ENCODE results near the gene TXNDC12.
"Not testable (repeated sequence)": the region's sequence is repeated elsewhere in the genome, so short reads cannot be mapped to it uniquely, and the experiment has no call there.

The TXNDC12 gene

DNA sequence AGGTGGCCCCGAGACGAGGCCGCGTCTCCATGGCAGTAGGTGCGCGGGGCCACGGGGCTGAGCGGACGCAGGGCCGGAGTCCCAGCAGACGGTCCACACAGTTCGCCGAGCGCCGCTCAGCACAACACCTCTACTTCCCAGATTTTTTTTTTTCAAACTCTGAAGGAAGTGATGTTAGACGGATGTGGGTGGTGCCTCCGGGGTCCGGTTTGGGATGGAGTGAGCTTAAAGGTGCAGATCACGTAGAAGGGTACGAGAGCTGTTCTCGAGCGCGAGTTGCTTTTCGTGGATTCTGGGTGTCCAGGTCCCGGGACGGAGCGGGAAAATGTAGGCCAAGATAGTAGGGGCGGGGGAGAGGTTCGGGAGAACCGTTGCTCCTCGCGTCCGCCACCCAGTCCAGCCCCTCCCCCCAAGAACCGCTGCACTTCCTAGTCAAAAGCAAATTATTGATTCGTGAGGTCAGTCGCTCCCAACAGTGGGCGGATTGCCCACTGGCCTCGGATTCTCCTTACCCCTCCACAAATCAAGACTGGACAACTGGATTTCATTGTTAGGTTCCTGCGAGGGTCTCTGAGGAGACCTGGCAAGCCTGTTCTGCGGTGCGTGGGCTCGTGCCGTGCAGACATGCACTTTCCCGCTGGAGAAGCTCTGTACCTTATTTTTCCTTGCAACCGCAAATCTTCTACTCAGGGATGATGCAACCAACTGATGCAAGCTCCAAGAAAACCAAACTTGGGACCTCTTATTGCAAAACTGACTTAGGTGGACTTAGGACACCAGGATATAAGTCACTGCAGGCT, at the start of gene TXNDC12:
Gene TXNDC12, minus strand, starts transcription at position 126 of the 800 bp plus-strand sequence. Its CDS starts 95 bp downstream, at position 31.
- DNase-seq (ENCODE audit: low read depth in 2 of 2): peak; percentile 43 to 55

DNA sequence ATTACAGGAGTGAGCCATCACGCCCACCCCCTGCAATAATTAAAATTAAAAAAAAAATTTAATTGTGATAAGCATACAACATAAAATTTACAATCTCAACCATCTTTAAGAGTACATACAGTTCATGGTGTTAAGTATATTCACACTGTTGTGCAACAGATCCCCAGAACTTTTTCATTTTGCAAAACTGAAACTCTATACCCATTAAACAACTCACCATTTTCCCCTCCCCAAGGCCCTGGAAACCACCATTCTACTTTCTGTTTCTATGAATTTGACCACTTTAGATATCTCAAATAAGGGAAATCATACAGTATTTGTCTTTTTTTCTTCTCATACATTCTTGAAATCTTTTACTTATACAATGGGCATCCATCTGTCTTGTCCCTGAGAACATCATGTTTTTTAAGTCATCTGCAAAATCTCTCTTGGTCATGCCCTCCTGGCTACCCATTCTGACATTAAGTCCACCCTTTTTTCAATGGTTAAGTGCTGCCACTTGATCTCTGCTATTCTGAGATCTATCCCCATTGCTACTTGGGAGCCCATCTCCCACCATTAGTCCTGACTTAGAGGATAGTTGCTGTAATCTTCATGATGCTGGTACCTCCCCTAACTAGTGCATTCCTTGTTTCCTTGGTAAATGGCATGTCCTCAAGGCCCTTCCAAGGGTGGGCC, 47.5 kb upstream of the TXNDC12 start:
- DNase-seq (ENCODE audit: low read depth in 2 of 2): no peak

DNA sequence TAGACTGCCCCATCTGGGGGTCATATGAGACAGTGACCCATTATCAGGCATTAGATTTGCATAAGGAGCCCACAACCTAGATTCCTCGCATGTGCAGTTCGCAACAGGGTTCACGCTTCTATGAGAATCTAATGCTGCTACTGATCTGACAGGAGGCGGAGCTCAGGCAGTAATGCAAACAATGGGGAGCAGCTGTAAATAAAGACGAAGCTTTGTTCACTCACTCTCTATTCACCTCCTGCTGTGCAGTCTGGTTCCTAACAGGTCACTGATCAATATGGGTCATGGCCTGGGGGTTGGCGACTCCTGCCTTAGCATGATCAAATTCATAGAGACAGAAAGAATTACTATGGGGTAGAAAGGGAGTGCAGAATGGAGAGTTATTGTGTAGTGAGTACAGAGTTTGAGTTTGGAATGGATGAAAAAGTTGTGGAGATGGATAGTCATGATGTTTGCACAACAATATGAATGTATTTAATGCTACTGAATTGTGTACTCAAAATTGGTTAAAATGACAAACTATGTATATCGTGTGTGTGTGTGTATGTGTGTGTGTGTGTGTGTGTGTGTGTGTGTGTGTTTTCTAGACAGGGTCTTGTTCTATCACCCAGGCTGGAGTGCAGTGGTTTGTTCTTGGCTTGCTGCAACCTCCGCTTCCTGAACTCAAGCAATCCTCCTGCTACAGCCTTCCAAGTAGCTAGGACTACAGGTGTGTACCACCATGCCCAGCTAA, 43.3 kb upstream of the TXNDC12 start:
- no peak for DNase-seq (ENCODE audit: low read depth in 2 of 2)

DNA sequence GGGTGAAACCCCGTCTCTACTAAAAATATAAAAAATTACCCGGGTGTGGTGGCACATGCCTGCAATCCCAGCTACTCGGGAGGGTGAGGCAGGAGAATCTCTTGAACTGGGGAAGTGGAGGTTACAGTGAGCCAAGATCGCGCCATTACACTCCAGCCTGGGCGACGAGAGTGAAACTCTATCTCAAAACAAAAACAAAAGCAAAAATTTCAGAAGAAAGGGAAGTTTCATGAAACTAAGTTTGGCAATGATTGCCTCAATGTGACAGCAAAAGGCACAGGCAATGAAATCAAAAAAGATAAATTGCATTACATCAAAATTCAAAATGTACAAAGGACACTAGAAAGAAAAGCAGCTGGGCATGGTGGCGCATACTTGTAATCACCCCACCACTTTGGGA, 41.2 kb upstream of the TXNDC12 start:
- DNase-seq (ENCODE audit: low read depth in 2 of 2): no peak

DNA sequence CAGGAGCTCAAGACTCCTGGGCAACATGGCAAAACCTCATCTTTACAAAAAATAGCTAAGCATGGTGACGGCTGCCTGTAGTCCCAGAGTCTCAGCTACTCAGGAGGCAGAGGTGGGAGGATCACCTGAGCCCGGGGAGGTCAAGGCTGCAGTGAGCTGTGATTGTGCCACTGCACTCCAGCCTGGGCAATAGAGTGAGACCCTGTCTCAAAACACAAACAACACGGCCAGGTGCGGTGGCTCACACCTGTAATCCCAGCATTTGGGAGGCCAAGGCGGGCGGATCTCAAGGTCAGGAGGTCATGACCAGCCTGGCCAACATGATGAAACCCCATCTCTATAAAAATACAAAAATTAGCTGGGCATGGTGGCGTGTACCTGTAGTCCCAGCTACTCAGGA, 39.3 kb upstream of the TXNDC12 start:
- not testable (repeated sequence) for DNase-seq (ENCODE audit: low read depth in 2 of 2)

DNA sequence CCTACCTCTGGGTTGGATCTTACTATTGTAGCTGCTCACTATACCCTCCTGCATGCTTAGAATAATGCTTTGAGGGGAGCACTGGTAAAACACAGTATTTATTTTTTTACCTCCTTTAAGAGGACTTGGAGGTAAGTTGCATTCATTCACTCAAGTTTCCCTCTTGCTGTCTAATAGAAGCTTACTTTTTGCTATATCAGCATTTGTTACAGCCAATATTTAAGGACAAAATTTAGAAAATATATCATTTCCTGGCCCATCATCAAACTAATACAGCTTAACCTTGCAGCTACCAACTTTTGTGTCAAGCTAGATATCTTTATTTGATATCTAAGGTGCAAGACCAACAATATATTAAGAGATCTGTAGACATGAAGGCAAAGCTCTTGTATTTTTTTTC, 32.9 kb upstream of the TXNDC12 start:
- DNase-seq (ENCODE audit: low read depth in 2 of 2): not testable (repeated sequence)

DNA sequence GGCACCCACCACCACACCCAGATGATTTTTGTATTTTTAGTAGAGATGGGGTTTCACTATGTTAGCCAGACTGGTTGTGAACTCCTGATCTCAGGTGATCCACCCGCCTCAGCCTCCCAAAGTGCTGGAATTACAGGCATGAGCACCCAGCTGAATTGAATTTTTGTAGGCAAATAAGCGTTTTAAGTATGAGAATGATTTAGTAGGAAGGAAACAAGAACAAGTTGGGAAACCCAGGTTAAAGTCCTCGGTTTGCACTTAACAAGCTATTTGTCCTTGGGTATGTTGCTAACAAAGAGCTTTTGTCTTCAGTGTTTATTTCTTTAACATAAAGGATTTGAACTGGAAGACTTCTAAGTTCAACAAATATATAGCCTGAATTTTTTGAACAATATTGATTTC, 25.0 kb upstream of the TXNDC12 start:
- no peak for DNase-seq (ENCODE audit: low read depth in 2 of 2)

DNA sequence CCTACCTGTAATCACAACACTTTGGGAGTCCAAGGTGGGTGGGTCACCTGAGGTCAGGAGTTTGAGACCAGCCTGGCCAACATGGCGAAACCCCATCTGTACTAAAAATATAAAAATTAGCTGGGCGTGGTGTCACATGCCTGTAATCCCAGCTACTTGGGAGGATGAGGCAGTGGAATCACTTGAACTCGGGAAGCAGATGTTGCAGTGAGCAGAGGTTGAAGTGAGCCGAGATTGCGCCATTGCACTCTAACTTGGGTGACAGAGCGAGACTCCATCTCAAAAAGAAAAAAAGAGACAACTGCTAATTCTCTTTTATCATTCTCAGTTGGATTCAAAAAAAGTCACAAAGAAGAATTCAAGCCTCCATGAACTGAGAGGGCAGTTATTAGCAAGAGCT, 22.3 kb upstream of the TXNDC12 start:
- DNase-seq (ENCODE audit: low read depth in 2 of 2): not testable (repeated sequence)

DNA sequence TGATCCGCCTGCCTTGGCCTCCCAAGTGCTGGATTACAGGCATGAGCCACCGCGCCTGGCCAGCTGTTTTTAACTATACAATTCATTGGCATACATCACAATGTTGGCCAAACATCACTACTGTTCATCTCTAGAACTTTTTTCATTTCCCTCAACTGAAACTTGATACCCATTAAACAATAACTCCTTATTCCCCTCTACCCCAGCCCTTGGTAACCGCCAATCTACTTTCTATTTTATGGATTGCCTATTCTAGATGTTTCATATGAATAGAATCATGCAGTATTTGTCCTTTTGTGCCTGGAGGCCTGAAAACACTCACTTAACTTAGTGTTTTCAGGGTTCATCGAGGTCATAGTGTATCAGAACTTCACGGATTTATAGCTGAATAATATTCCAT, 17.3 kb upstream of the TXNDC12 start:
- no peak for DNase-seq (ENCODE audit: low read depth in 2 of 2)

DNA sequence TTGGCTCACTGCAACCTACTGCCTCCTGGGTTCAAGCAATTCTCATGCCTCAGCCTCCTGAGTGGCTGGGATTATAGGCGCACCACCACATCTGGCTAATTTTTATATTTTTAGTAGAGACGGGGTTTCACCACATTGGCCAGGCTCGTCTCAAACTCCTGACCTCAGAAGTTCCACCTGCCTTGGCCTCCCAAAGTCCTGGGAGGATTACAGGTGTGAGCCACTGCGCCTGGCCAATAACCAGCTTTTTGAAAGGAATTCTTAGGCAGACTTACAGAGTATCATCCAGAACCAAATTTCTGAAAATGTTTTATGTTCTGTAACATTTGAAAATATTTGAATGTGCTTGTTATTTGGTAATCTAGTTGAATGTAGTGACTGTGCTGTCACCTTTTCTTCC, 15.7 kb upstream of the TXNDC12 start:
- DNase-seq (ENCODE audit: low read depth in 2 of 2): no peak

DNA sequence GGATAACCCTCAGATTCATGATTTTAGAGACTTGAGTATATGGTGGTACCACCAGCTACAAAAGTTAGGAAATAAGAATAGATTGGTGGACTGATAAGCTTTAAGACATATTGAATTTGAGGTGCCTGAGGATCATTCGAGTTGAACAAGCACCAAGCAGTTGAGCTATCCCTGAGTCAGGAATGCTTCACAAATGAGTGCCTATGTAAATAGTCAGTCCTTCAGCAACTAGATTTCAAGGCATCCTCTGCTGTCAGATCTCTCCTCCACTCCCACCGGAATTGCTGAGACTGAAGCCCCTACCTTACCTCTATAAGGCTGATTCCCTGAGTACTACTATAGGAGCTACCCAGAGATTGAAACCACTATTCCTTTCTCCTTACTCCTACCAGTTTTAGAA, 8.2 kb upstream of the TXNDC12 start:
- no peak for DNase-seq (ENCODE audit: low read depth in 2 of 2)

DNA sequence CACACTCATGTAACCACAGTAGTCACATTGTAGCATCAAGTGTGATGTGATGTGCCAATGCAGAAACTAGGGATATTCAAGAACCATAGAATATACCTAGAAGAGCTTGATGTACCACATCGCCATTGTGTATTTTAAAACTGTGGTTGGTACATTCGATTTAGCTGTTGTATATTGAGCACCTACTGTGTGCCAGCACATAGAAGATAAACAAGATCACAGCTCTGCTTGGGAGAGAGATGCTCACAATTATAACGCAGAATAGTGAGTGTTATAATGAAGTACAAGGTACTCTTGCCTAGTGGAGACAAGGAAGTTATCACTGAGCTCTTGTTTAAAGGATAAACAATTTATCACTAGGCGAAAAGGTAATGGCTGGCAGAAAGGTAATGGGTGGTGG, 5.8 kb upstream of the TXNDC12 start:
- no peak for DNase-seq (ENCODE audit: low read depth in 2 of 2)

DNA sequence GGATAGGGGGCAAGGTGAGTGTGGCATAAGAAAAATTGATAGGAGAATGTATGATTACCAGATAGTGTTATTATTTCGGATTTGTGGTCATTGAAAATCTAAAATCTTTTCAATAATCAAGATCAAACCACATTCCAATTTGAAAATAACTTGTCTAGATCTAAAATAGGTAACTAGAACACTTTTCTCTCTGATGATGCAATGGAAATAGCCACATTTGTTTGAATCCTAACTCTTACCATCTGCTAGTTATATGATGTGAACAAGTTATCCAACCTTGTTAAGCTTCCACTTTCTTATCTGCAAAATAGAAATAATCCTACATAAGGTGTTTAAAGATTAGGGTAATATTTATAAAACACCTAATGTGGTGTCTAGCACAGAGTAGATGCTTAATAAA, 4.9 kb upstream of the TXNDC12 start:
- no peak for DNase-seq (ENCODE audit: low read depth in 2 of 2)

DNA sequence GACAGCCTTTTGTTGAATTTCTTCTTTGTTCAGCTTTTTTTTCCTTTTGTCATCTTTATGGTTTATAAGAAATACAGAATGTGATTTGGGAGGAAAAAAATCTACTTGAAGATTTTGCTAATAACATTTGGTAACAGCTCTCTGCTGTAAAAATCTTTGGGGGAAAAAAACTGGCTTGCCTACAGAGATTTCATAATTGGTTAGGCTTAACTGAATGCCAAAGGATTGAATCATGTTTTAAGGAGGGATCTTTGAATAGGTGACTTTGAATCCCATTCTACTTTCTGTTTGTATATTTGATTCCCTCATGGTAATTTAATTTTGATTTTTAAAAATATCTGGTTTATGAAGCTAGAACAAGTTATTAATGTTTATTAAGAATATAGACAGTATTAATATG, 4.3 kb upstream of the TXNDC12 start:
- no peak for DNase-seq (ENCODE audit: low read depth in 2 of 2)

DNA sequence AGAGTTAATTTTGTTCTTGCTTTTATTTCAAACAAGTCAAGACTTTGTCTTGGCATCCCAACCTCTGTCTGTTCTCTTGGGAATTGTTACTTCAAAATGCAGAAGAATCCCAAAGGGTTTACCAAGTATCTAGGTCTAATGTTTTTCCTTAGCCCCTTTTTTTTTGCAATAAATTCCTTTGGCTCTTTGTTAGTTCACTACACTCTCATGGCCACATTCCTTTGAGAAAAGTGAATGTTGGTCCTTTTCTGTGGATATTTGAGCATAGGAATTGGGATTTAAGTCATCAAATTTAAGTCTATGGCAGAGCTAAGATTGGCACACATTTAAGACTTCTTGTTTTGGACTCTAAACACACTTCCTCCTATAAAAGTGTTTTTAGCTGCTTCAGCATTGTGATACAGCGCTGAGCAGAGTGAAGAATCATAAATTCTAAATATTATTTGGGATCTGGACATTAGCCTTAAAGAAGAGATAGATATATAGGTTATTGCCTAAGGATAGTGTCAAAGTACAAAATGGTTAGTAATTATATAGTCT, 3.0 kb upstream of the TXNDC12 start:
- no peak for DNase-seq (ENCODE audit: low read depth in 2 of 2)

DNA sequence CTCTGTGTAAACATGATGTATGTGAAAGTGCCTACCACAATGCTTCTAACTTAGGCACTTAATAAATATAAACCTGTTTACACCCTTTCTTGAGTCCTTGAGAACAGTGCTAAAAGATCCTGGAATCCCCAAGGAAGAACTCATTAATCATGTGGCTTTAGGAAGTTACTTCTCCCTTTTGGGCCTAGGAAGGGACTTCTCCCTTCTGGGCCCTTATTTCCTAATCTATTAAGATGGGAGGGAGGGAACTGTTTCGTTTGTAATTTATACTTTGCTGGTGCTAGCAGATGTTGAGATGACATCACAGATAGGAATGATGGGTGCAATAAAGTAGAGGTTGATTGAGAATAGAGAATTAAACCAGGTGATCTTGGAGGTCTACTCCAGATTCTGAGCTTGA, 2.3 kb upstream of the TXNDC12 start:
- no peak for DNase-seq (ENCODE audit: low read depth in 2 of 2)

DNA sequence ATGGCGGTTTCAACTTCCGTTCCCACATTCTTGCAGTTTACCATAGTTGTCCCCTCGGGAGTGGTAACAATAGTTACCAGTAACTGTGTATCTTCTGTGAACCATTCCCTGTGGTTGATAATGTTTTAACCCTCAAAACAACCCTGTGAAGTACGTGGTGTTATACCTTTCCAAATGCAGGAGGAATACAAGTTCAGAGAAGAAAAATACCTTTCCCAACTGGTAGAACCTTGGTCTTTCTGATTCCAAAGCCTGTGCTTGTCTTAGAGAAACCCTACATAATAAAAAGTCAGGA, 1.9 kb upstream of the TXNDC12 start:
- DNase-seq (ENCODE audit: low read depth in 2 of 2): no peak

DNA sequence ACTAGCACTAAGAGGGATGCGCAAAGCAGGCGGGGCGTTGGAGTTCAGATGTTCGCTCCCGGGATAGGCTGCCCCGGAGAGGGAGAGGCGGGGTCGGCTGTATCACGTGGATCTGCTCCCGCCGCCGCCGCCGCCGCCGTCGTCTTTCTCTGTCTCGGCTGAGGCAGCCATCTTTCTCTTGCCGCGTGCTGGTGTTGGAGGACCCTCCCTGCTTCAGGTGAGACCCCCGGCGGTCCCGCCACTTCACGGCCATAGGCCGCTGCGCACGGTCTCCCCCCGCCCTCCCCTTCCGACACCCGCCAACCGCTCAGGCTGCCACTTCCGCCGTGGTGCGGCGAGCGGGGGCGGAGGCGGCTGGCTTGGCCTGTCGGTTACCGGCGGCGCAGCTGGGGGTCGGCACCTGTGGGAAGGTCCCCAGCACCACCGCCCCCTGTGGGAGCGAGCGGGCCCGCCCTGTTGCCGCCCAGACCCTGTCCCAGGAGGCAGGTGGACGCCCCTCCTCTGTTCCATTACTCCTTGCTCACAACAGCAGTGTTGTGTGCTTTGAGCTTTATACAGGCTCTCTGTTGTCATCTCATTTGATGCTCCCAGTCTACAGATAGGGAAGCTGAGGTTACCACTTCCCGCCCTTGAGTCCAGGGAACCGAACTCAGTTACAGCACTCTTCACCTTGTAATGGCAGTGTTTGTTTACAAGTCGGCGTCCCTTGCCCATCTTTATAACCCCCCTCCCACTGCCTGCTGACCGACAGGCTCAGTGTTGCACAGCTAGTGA, 1.4 kb upstream of the TXNDC12 start, which contains the start of gene BTF3L4:
Gene BTF3L4, plus strand, starts transcription at position 133 of the 774 bp plus-strand sequence. CDS start 3,553 bp downstream, outside the sequence.
- DNase-seq (ENCODE audit: low read depth in 2 of 2): peak; percentile 93 to 94

DNA sequence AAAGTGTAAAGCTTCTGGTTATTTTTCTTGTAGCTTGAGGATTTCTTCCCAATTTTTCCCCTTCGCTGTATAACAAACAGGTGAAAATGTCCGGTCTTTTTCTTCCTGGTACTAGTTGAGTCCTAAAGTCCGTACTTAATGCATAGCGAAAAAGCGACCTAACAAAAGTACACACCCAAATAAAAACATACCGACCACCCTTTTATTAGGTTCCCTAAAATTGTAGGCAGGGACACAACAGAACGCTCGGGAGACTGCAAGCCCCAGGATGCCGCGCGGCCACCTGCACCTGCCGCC, 823 bp upstream of the TXNDC12 start:
- DNase-seq (ENCODE audit: low read depth in 2 of 2): no peak

DNA sequence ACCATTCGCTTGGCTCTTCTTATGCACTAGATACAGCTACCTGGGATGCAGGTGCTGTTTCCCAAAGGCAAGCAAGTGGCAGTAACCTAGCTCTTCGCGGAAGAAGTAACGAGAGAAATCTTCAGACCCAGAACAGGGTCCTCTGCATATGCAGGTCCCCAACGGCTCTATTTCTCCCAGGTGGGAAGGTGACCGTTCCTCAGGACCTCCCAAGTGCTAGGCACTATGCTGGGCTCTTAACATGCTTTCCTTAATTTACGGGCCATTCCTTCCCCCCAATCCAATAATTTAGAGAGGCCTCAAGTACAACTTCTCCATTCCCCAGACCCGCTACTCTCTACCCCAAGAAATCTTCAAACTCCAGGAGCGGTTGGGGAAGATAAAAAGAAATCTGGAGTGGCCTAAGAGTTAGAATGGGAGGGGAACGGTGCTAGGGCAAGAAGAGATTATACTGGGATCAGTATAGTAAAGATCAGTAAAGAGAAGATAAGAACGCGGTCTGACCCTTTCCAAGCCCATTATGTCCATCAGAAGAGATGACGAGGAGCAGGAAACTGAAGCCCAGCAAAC, 410 bp downstream of the TXNDC12 start:
- DNase-seq (ENCODE audit: low read depth in 2 of 2): no peak

DNA sequence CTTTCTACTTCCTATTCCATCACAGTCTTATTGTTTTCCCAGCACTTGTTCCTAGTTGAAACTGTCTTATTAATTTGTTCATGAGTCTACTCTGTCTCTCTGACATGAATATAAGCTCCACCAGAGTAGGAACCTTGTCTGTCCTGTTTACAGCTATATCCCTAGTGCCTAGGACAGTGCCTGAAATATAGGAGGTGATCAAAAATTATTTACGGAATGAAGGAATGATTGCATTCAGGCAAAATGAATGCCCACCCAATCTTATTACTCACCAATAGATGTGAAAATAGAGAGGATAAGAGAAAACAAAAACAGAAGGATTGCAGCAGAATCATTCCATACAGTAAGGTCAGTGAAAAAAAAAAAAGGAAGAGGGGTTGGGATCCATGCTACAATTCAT, 1.1 kb downstream of the TXNDC12 start:
- DNase-seq (ENCODE audit: low read depth in 2 of 2): no peak

DNA sequence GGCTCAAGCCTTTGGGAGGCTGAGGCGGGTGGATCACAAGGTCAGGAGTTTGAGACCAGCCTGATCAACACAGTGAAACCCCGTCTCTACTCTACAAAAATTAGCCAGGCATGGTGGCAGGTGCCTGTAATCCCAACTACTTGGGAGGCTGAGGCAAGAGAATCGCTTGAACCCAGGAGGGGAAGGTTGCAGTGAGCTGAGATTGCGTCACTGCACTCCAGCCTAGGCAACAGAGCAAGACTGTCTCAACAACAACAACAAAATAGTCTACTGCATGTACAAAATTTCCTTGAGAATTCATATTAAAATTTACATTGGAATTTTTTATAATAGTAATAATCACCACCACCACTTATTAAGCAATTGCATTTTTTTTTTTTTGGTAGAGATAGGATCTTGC, 5.7 kb downstream of the TXNDC12 start:
- not testable (repeated sequence) for DNase-seq (ENCODE audit: low read depth in 2 of 2)

Data from stimulated activated CD4-positive, alpha-beta T cell treated with anti-CD3 and anti-CD28 coated beads, Interleukin-15, amount 100 ng/mL, for 48 hours (primary cell).